Endodermal cell (in vitro differentiated cells): ENCODE measurements around the gene AMPD3. TPM values are rescaled to one million over a fixed set of nuclear protein-coding genes. Genes with fewer than 3 reads are reported as not detected.

ENCODE experiments used
- DNase-seq: peaks from one replicate; pipeline ENCODE4 v3.0.0-alpha.2; 2017
- H3K27ac ChIP-seq: 2 replicates; pipeline ENCODE4 v1.5.1; 2013; ENCODE audit warnings: mild to moderate bottlenecking, low read depth, low read length, moderate library complexity
- H3K27me3 ChIP-seq: 2 replicates; pipeline ENCODE4 v1.6.1; 2013; ENCODE audit warnings: mild to moderate bottlenecking, low read length, moderate library complexity; ENCODE audit not compliant: insufficient read depth, control insufficient read depth, poor library complexity, severe bottlenecking
- H3K36me3 ChIP-seq: 2 replicates; pipeline ENCODE4 v1.7.0; 2013; ENCODE audit warnings: mild to moderate bottlenecking, low read length, moderate library complexity; ENCODE audit not compliant: control insufficient read depth, insufficient read depth
- H3K4me1 ChIP-seq: one replicate; pipeline ENCODE4 v1.7.0; 2013; ENCODE audit warnings: low read length; ENCODE audit not compliant: control insufficient read depth, insufficient read depth
- H3K4me3 ChIP-seq: 2 replicates; pipeline ENCODE4 v1.5.1; 2013; ENCODE audit warnings: mild to moderate bottlenecking, low read length, moderate library complexity
- H3K9ac ChIP-seq: 2 replicates; pipeline ENCODE4 v1.6.1; 2013; ENCODE audit warnings: mild to moderate bottlenecking, low read length, moderate library complexity; ENCODE audit not compliant: poor library complexity, severe bottlenecking; ENCODE audit errors: extremely low read depth
- H3K9me3 ChIP-seq: 2 replicates; pipeline ENCODE4 v1.6.1; 2013; ENCODE audit warnings: mild to moderate bottlenecking, low read length, moderate library complexity; ENCODE audit not compliant: control insufficient read depth
- H3K27ac Mint-ChIP-seq: 2 replicates; pipeline ENCODE4 v1.8.0; 2020; ENCODE audit warnings: mixed read lengths
- H3K27me3 Mint-ChIP-seq: 2 replicates; pipeline ENCODE4 v1.8.0; 2021; ENCODE audit warnings: mild to moderate bottlenecking, mixed read lengths; ENCODE audit not compliant: insufficient read depth
- H3K36me3 Mint-ChIP-seq: 2 replicates; pipeline ENCODE4 v1.8.0; 2020; ENCODE audit warnings: low read depth, mixed read lengths
- H3K4me1 Mint-ChIP-seq: 2 replicates; pipeline ENCODE4 v1.8.0; 2020; ENCODE audit warnings: mixed read lengths
- H3K4me3 Mint-ChIP-seq: 2 replicates; pipeline ENCODE4 v1.8.0; 2020; ENCODE audit warnings: mild to moderate bottlenecking, moderate library complexity, mixed read lengths
- H3K9me3 Mint-ChIP-seq: 2 replicates; pipeline ENCODE4 v1.8.0; 2020; ENCODE audit warnings: mild to moderate bottlenecking, mixed read lengths
- CTCF ChIP-seq: fragments of 200-600 bp; sonication (generic); conservative IDR thresholded peaks from 2 replicates; pipeline ENCODE4 v1.5.0; 2021; ENCODE audit warnings: antibody characterized with exemption, mild to moderate bottlenecking
- WGBS, 2 experiments: methylation state at CpG; one replicate each; pipeline versions ENCODE4 v1.1.5 to v1.1.7; 2013; ENCODE audit warnings: missing lambda C conversion rate in 2 of 2, mixed read lengths in 1 of 2; ENCODE audit not compliant: insufficient coverage in 1 of 2, insufficient read length in 1 of 2; 5-methylcytosine and 5-hydroxymethylcytosine counted together
- total RNA-seq, 2 donors: library from RNA; stranded (reverse); fragmentation: NEBNext Ultra II Directional in 1 of 2; extraction: Animal tissue kit (Norgen Biotek cat#: 25700) in 1 of 2; gene quantifications; 2 replicates in 1 of 2; 3 replicates in 1 of 2; pipeline ENCODE4 v1.2.1, GENCODE V29; 2021

Gene AMPD3
- total RNA-seq, 2 donors from 2014 or later: 7.1 to 7.9 TPM

- peaks cover 2% of the 10 kb centered on the region for H3K4me1 Mint-ChIP-seq
- DNase-seq: no peak
- Histone ChIP-seq H3K4me1 (peaks cover 3% of the 10 kb centered on the region), H3K9me3 (no peaks in the 10 kb centered on the region), H3K27me3 (no peaks in the 10 kb centered on the region), H3K27ac (no peak overlapping the region), H3K4me3 (no peak overlapping the region), H3K36me3 (peaks cover 55% of the 10 kb centered on the region), H3K9ac (no peak overlapping the region)
- no peak for TF ChIP-seq CTCF
- no peak overlapping the region for H3K4me3 Mint-ChIP-seq
- H3K27me3 Mint-ChIP-seq: no peaks in the 10 kb centered on the region
- WGBS, 2 experiments: 97 to 100% methylated on average over 1 of the region's 1 CpG
- no peak overlapping the region for H3K27ac Mint-ChIP-seq
- no peaks in the 10 kb centered on the region for H3K9me3 Mint-ChIP-seq
- peaks cover 31% of the 10 kb centered on the region for H3K36me3 Mint-ChIP-seq
These were observed 67.2 kb downstream of the AMPD3 start for GRCh38 chr11:10522276-10522675.

DNA sequence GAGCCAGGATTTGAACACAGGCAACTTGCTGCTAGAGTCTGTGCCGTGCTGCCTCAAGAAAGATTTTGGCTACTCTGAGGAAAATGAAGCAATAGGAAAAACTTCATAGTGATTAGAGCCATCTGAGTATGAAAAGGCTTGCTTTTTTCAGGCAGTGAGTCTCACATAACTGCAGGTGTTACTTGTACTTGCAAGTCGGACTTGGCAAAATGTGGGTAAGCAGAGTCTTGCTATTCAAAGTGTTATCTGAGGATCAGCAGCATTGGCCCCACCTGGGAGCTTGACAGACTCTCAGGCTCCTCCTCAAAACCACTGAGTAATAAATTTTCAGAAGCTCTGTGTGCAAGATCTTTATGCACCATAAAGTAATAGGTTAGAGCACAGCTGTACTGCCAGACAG, 67.9 kb downstream of the AMPD3 start:
- no peak overlapping the region for H3K9ac ChIP-seq
- WGBS, 2 experiments: 90 to 94% methylated on average over 2 of the region's 2 CpGs
- H3K27me3 ChIP-seq: no peaks in the 10 kb centered on the region
- no peak overlapping the region for H3K27ac ChIP-seq
- H3K4me3 Mint-ChIP-seq: no peak overlapping the region
- no peak overlapping the region for H3K27ac Mint-ChIP-seq
- H3K9me3 ChIP-seq: no peaks in the 10 kb centered on the region
- no peaks in the 10 kb centered on the region for H3K9me3 Mint-ChIP-seq
- DNase-seq: no peak
- peaks cover 55% of the 10 kb centered on the region for H3K36me3 ChIP-seq
- peaks cover 2% of the 10 kb centered on the region for H3K4me1 Mint-ChIP-seq
- peaks cover 33% of the 10 kb centered on the region for H3K36me3 Mint-ChIP-seq
- H3K27me3 Mint-ChIP-seq: no peaks in the 10 kb centered on the region
- no peak for TF ChIP-seq CTCF
- H3K4me3 ChIP-seq: no peak overlapping the region
- H3K4me1 ChIP-seq: peaks cover 3% of the 10 kb centered on the region

- no peak for TF ChIP-seq CTCF
- Mint-ChIP-seq H3K27me3 (no peaks in the 10 kb centered on the region), H3K9me3 (no peaks in the 10 kb centered on the region)
These were observed 69.4 kb downstream of the AMPD3 start for GRCh38 chr11:10524471-10524870.

More at GRCh38 chr11:10524471-10524870, 69.4 kb downstream of the AMPD3 start:
- H3K27ac ChIP-seq: no peak overlapping the region
- peaks cover 3% of the 10 kb centered on the region for H3K4me1 ChIP-seq
- no peaks in the 10 kb centered on the region for H3K27me3 ChIP-seq
- H3K4me3 Mint-ChIP-seq: no peak overlapping the region
- peaks cover 50% of the 10 kb centered on the region for H3K36me3 ChIP-seq
- no peak overlapping the region for H3K9ac ChIP-seq
- H3K4me3 ChIP-seq: no peak overlapping the region
- 80% methylated on average over 1 of the region's 1 CpG; no CpG with 5 or more reads in 1 of the 2 experiments for WGBS, 2 experiments
- no peak for DNase-seq
- no peaks in the 10 kb centered on the region for H3K9me3 ChIP-seq
- H3K4me1 Mint-ChIP-seq: peaks cover 2% of the 10 kb centered on the region
- H3K27ac Mint-ChIP-seq: no peak overlapping the region
- H3K36me3 Mint-ChIP-seq: peaks cover 39% of the 10 kb centered on the region
